NB4 (cell line): Measurements from ENCODE around the gene RBM47.

ENCODE experiments used
- CTCF ChIP-seq: IDR thresholded peaks from one replicate; pipeline ENCODE4 v1.5.1; 2012; ENCODE audit warnings: low read depth, low read length
- POLR2A ChIP-seq: IDR thresholded peaks from 2 replicates; pipeline ENCODE4 v1.6.1; 2011; ENCODE audit warnings: mild to moderate bottlenecking; ENCODE audit not compliant: insufficient read length; ENCODE audit errors: extremely low read depth

DNA sequence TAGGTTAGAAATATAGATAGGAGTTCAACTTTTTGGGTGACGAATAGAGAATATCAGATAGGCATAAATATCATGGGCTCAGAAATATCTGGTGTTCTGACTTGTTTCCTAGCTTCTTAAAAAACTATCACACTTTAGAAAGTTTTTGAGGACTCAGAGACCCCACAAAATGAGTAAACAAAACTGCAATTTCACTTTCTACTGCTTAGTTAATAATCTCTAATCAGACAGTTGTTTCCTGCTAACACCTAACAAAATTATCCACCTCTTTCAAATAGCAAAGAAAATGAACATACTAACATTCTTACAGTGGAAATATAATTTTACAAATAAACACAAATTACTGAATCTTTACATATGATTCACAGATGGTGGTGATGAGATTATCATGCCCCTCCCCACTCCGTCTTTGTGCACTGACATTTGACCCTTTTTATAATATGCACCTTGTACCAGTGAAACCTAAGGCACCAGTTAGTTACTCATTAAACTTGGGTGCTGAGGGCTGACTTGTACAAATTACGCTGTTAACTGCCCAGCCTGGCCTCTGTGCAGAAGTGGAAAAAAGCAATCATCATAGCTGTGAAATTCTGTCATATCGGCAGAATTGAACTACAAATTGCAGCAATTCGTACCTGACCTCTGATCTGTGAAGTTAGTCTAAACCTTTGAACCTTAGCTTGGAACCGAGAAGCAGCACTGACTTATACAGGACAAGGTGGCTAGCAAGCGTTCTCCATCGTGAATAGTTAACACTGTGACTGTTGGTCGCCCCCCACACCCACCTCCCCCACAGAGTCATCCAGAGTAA is 155.9 kb downstream of the RBM47 start:
- TF ChIP-seq CTCF (no peak), POLR2A (no peak)
